ENCODE measurements around the gene RBM25.

DNA sequence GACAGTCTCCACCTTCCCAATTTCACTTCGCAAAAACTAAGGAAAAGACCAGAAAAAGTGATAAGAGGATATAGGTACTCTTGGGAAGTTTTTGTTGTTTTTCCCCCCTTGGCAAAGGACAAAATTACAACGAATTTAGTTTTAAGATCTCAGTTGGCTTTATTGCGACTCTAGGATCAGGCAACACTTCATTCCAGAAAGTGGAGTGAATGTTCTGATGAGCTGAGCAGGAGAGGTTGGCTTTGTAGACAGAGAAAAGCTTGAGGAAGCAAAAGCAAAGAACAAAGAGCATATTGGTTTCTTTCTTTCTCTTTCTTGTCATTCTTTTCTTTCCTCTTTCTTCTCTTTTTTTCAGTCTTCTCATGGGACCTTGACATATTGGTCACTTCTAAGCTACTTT, 30.8 kb upstream of the RBM25 start:
- TF ChIP-seq, protein P1, sequence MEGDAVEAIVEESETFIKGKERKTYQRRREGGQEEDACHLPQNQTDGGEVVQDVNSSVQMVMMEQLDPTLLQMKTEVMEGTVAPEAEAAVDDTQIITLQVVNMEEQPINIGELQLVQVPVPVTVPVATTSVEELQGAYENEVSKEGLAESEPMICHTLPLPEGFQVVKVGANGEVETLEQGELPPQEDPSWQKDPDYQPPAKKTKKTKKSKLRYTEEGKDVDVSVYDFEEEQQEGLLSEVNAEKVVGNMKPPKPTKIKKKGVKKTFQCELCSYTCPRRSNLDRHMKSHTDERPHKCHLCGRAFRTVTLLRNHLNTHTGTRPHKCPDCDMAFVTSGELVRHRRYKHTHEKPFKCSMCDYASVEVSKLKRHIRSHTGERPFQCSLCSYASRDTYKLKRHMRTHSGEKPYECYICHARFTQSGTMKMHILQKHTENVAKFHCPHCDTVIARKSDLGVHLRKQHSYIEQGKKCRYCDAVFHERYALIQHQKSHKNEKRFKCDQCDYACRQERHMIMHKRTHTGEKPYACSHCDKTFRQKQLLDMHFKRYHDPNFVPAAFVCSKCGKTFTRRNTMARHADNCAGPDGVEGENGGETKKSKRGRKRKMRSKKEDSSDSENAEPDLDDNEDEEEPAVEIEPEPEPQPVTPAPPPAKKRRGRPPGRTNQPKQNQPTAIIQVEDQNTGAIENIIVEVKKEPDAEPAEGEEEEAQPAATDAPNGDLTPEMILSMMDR (IDR thresholded peaks at IDR 0.05) = no peak
- TF ChIP-seq POLR2A (IDR thresholded peaks at IDR 0.05) = no peak
